GM19025 (cell line): Measurements from ENCODE around the gene NDUFS5.
"Not testable (repeated sequence)": the region's sequence is repeated elsewhere in the genome, so short reads cannot be mapped to it uniquely, and the experiment has no call there.

Experiments used
- ATAC-seq: cut with Tn5 transposase; IDR thresholded peaks from one replicate; pipeline ENCODE4 v1.9.1; 2021; ENCODE audit warnings: mild to moderate bottlenecking, low read depth, moderate library complexity; ENCODE audit not compliant: unreplicated experiment

Gene NDUFS5

GRCh38 chr1:39055213-39055710 lies 29.1 kb downstream of the NDUFS5 start:
- ATAC-seq: not testable (repeated sequence)

- not testable (repeated sequence) for ATAC-seq
These were observed 35.4 kb downstream of the NDUFS5 start for GRCh38 chr1:39061516-39061915.

GRCh38 chr1:39061951-39062350 lies 35.8 kb downstream of the NDUFS5 start:
- ATAC-seq: no peak

- no peak for ATAC-seq
These were observed 37.0 kb downstream of the NDUFS5 start for GRCh38 chr1:39063191-39063590.

- no peak for ATAC-seq
These were observed 37.6 kb downstream of the NDUFS5 start for GRCh38 chr1:39063775-39064174.

- ATAC-seq: no peak
These were observed 39.4 kb downstream of the NDUFS5 start for GRCh38 chr1:39065542-39065941.

DNA sequence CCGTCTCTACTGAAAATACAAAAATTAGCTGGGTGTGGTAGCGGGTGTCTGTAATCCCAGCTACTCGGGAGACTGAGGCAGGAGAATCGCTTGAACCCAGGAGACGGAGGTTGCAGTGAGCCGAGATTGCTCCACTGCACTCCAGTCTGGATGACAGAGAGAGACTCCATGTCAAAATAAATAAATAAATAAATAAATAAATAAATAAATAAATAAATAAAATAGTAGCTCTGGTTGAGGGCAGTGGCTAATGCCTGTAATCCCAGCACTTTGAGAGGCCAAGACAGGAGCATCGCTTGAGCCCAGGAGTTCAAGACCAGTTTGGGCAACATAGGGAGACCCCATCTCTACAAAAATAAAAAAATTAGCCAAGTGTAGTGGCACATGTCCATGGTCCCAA lies 42.1 kb downstream of the NDUFS5 start:
- ATAC-seq: not testable (repeated sequence)

- ATAC-seq: not testable (repeated sequence)
These were observed 45.4 kb downstream of the NDUFS5 start for GRCh38 chr1:39071557-39071956.

- no peak for ATAC-seq
These were observed 50.1 kb downstream of the NDUFS5 start for GRCh38 chr1:39076127-39076798.

- ATAC-seq: no peak
These were observed 50.6 kb downstream of the NDUFS5 start for GRCh38 chr1:39076799-39077148.

DNA sequence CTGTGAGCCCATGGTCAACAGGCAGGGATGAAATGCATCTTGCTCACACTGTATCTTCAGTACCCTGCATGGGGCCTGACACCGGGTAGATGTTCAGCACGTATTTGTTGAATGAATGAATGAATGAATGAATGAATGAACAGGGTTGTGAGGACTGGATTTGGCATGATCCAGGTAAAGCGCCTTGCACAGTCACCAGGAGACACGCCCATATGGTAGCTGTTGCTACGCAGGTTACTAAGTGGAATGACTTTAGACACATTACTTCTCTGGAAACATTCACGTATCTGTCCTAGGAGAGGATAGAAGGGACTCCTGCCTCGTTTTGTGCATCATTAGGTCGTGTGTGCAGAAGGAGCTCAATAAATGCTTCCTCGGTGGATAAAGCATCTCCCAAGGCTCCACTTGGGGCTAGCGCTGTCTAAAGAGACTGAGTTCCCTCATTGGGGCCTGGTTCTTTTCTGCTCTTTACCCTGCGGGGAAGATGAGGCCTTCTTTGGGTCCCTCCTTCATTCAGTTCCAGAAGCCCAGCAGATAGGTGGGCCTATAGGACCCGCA lies 54.2 kb downstream of the NDUFS5 start:
- ATAC-seq: no peak

DNA sequence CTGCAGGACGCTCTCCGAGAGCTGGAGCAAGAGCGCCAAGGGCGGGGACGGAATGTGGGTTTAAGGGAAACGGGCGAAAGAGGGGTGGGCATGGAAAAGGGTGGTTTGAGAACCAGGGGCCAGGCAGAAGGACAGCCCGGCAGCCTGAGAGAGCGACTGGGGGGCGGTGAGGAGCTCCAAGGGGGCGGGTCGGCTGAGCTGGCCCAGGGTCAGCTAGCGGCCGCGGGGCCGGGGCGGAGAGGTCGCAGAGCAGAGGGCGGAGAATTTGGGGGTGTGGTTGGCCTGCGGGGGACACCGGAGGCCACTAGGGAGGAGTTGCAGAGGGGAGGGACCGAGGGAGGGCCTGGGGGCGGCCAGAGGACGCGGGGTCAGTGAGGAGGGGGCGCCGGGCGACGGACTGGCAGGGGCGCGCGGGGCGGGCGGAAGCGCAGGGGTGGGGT lies 54.7 kb downstream of the NDUFS5 start:
- no peak for ATAC-seq

GRCh38 chr1:39081271-39082009 lies 55.3 kb downstream of the NDUFS5 start:
- ATAC-seq: no peak

DNA sequence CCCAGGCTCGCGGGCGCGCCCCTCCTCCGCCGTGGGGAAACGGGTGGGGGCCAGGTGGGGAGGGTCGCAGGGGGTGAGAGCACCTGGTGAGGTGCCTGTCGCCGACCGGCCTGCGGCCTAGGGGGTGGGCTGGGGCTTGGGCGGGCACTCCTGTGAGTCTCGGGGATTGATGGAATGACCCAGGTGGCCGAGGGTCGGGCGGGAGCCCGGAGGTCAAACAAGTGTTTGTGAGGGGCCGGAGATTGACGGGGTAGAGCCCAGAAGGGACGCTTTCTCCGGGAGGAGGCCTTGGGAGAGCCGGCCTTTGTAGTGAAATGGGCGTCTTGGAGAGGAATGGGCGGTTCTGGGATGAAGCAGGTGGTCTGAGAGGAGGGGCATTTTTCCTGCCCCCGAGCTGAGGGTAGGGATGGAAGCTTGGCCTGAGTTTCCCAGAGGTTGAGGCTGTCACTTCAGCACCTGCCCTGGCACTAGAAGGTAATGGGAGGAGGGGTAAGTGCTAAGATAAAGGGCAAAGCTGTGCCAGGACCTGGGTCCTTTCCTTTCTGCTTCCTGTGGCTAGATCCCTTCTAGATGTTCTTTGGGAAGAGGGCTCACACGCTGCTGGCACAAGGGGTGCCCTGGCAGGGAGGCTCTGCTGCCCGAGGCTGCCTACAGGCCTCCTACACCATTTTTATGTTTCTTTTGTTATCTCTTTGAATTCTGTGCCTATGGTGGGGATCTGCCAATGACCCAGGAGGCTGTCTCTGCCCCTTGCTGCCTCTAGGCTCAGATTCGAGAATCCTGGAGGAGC lies 56.1 kb downstream of the NDUFS5 start:
- no peak for ATAC-seq

- ATAC-seq: no peak
These were observed 56.8 kb downstream of the NDUFS5 start for GRCh38 chr1:39082811-39083576.

DNA sequence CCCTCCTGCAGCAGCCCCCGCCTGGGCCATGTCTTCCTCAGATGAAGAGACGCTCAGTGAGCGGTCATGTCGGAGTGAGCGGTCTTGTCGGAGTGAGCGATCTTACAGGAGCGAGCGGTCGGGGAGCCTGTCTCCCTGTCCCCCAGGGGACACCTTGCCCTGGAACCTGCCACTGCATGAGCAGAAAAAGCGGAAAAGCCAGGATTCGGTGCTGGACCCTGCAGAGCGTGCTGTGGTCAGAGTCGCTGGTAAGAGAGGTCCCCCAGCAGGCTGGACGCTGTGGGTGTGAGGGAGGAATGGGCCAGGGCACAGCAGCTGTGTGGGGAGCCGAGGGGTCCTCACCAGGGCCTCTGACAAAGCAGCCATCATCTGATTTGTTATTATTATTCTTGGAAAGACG lies 58.0 kb downstream of the NDUFS5 start:
- no peak for ATAC-seq
